ENCODE results near the gene FAR2. TPM values are rescaled to one million over a fixed set of nuclear protein-coding genes. Genes with fewer than 3 reads are reported as not detected.
"Not testable (repeated sequence)": the region's sequence is repeated elsewhere in the genome, so short reads cannot be mapped to it uniquely, and the experiment has no call there.

Gene FAR2
- total and polyA plus RNA-seq, 8 donors, result 1.7 to 96.7 (median 3.3) TPM; not detected in 1

DNA sequence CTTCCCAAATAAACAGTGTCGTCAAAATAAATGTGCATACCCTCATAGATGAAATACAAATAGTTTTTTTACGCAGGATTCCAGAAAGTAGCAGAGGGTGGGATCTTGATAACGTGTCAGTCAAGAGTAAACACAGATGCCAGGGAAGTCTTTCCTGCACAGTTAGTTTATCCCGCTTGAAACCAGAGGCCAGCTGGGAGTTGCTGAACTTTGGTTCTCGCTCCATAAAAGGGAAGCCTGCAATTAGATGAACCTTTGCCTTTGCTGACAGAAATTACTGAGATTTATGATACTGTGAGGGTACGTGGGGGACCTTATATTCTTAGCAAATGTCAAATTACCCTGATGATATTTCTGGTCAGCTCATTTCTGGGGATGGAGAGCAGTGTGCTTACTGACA is 18.9 kb downstream of the FAR2 start:
- no peak for TF ChIP-seq EP300 (IDR thresholded peaks at IDR 0.05)
- TF ChIP-seq, protein P1, sequence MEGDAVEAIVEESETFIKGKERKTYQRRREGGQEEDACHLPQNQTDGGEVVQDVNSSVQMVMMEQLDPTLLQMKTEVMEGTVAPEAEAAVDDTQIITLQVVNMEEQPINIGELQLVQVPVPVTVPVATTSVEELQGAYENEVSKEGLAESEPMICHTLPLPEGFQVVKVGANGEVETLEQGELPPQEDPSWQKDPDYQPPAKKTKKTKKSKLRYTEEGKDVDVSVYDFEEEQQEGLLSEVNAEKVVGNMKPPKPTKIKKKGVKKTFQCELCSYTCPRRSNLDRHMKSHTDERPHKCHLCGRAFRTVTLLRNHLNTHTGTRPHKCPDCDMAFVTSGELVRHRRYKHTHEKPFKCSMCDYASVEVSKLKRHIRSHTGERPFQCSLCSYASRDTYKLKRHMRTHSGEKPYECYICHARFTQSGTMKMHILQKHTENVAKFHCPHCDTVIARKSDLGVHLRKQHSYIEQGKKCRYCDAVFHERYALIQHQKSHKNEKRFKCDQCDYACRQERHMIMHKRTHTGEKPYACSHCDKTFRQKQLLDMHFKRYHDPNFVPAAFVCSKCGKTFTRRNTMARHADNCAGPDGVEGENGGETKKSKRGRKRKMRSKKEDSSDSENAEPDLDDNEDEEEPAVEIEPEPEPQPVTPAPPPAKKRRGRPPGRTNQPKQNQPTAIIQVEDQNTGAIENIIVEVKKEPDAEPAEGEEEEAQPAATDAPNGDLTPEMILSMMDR (IDR thresholded peaks at IDR 0.05), result no peak
- no peak for TF ChIP-seq POLR2AphosphoS5 (IDR thresholded peaks at IDR 0.05)
- no peak for TF ChIP-seq POLR2A (IDR thresholded peaks at IDR 0.05)
- 47 to 57% (median 49%) methylated on average over 6 of the region's 6 CpGs for WGBS, 5 donors
- peaks cover 0 to 30% (median 5%) of the 10 kb centered on the region in 4 donors for H3K4me1 ChIP-seq
- no peaks in the 10 kb centered on the region for H3K27me3 ChIP-seq
- no peak overlapping the region for H3K27ac ChIP-seq
- H3K9me3 ChIP-seq, result no peaks in the 10 kb centered on the region
- H3K4me3 ChIP-seq, result no peak overlapping the region
- intact Hi-C loops (cut with DNase I; ENCODE audit: low total_unique reads), result no loop called here
- DNase-seq, result peak in 1 of 2 donors; percentile 29
- peaks cover 0 to 4% (median 0%) of the 10 kb centered on the region in 4 donors for H3K36me3 ChIP-seq

DNA sequence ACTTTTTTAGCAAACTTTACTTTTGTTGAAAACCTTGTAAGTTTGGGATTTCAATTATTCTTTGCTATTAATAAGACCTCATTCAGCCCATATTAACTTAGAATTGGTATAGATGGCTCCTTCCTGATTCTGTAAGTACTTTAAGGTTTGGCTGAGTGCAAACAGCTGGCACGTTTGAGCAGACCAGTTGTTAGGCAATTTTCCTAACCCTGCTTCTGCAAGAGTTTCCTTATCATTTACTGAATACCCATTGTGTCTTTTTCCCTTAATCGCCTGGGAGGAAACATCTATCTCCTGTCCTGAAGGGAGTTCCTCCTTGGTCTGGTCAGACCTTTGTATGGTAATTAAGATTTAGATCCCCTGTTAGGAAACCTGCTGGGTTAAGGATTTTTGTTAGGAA is 20.9 kb downstream of the FAR2 start:
- intact Hi-C loops (cut with DNase I; ENCODE audit: low total_unique reads); DNase-seq; H3K27me3 ChIP-seq; H3K9me3 ChIP-seq; H3K4me3 ChIP-seq; H3K36me3 ChIP-seq: not testable (repeated sequence)
- Histone ChIP-seq H3K27ac (peak overlapping the region in 1 of 5 donors; percentile 43), H3K4me1 (peaks cover 0 to 17% (median 0%) of the 10 kb centered on the region in 4 donors)
- whole genome bisulfite sequencing, 5 donors, result 43 to 74% (median 44%) methylated on average over 2 of the region's 2 CpGs

DNA sequence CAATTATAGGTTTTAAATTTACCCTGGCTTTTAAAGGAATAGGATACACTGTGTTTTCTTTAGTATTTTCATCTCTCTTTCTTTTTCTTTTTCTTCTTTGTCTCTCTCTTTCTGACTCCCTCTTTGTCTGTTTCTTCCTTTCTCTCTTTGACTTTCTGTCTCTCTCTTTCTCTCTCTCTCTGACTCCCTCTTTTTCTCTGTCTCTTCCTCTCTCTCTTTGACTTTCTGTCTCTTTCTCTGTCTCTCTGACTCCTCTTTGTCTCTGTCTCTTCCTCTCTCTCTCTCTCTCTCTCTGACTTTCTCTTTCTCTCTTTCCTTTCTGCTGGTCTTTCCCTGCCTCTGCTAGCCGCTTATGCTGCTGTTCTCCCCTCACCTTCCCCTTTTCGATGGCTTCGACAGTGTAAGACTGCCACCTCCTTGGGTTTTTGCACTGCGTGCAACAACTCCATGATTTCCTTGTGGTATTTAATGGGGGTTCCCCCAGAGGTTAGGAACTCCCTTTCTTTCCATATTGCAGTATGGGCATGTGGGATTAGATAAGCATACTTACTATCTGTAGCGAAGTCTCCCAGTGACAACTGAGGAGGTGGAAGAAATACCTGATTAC is 21.5 kb downstream of the FAR2 start:
- 92 to 97% (median 95%) methylated on average over 5 of the region's 5 CpGs for WGBS, 5 donors
- H3K27me3 ChIP-seq; H3K4me3 ChIP-seq; intact Hi-C loops (cut with DNase I; ENCODE audit: low total_unique reads); H3K36me3 ChIP-seq; DNase-seq; H3K9me3 ChIP-seq: not testable (repeated sequence)
- H3K27ac ChIP-seq, result peak overlapping the region in 1 of 5 donors; percentile 43
- H3K4me1 ChIP-seq, result peaks cover 0 to 11% (median 0%) of the 10 kb centered on the region in 4 donors

DNA sequence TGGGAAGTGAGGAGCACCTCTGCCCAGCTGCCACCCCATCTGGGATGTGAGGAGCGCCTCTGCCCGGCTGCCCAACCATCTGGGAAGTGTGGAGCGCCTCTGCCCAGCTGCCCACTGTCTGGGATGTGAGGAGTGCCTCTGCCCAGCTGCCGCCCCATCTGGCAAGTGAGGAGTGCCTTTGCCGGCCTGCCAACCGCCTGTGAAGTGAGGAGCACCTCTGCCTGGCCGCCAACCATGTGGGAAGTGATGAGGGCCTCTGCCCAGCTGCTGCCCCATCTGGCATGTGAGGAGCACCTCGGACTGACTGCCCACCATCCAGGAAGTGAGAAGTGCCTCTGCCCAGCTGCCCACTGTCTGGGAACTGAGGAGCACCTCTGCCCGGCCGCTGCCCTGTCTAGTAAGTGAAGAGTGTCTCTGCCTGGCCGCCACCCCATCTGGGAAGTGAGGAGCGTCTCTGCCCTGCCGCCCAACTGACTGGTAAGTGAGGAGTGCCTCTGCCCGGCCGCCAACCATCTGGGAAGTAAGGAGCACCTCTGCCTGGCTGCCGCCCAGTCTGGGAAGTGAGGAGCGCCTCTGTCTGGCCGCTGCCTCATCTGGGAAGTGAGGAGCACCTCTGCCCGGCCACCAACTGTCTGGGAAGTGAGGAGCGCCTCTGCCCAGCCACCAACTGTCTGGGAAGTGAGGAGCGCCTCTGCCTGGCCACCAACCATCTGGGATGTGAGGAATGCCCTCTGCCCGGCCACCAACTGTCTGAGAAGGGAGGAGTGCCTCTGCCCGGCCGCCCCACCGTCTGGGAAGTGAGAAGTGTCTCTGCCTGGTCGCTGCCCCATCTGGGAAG is 22.6 kb downstream of the FAR2 start:
- Histone ChIP-seq H3K27me3 (no peaks in the 10 kb centered on the region), H3K4me1 (peaks cover 0 to 4% (median 0%) of the 10 kb centered on the region in 4 donors), H3K9me3 (no peaks in the 10 kb centered on the region), H3K27ac (no peak overlapping the region), H3K36me3 (peaks cover 0 to 4% (median 0%) of the 10 kb centered on the region in 4 donors), H3K4me3 (no peak overlapping the region)
- no peak for DNase-seq
- 85 to 92% (median 87%) methylated on average over 19 to 26 of the region's 26 CpGs for WGBS, 5 donors
- no peak for TF ChIP-seq EP300 (IDR thresholded peaks at IDR 0.05)
- TF ChIP-seq, protein P1 (IDR thresholded peaks at IDR 0.05), result no peak
- intact Hi-C loops (cut with DNase I; ENCODE audit: low total_unique reads), result no loop called here

- Histone ChIP-seq H3K36me3 (peaks cover 0 to under 1% (median 0%) of the 10 kb centered on the region in 4 donors), H3K4me3 (no peak overlapping the region), H3K27ac (no peak overlapping the region), H3K4me1 (no peaks in the 10 kb centered on the region), H3K9me3 (no peaks in the 10 kb centered on the region), H3K27me3 (no peaks in the 10 kb centered on the region)
- no peak for DNase-seq
- intact Hi-C loops (cut with DNase I; ENCODE audit: low total_unique reads), result no loop called here
- no peak for TF ChIP-seq EP300 (IDR thresholded peaks at IDR 0.05)
- no peak for TF ChIP-seq POLR2A (IDR thresholded peaks at IDR 0.05)
- peak in 1 of 3 donors; percentile 6 for TF ChIP-seq POLR2AphosphoS5 (IDR thresholded peaks at IDR 0.05)
- TF ChIP-seq, protein P1 (IDR thresholded peaks at IDR 0.05), result no peak
- WGBS, 5 donors, result 56 to 67% (median 59%) methylated on average over 6 of the region's 6 CpGs
These were observed 27.9 kb downstream of the FAR2 start for GRCh38 chr12:29176941-29177340.

- intact Hi-C loops (cut with DNase I; ENCODE audit: low total_unique reads); DNase-seq; H3K9me3 ChIP-seq; H3K27ac ChIP-seq; H3K27me3 ChIP-seq; H3K4me3 ChIP-seq; H3K36me3 ChIP-seq; H3K4me1 ChIP-seq: not testable (repeated sequence)
- WGBS, 5 donors, result 97 to 100% (median 97%) methylated on average over 4 of the region's 4 CpGs
These were observed 33.2 kb downstream of the FAR2 start for GRCh38 chr12:29182247-29182646.
